CD14-positive monocyte (primary cell): ENCODE measurements around the gene KAZALD1. TPM values are rescaled to one million over a fixed set of nuclear protein-coding genes. Genes with fewer than 3 reads are reported as not detected.

Experiments used
- DNase-seq, 3 donors: peaks; one replicate each; pipeline ENCODE4 v3.0.0-alpha.2; 2011 to 2022
- H2AFZ ChIP-seq: 2 replicates; pipeline ENCODE4 v1.6.0; 2012; ENCODE audit warnings: mild to moderate bottlenecking, low read depth, low read length, inconsistent platforms; ENCODE audit not compliant: insufficient read depth, poor library complexity, severe bottlenecking
- H3K27ac ChIP-seq, 2 donors: 1 replicate in 1 of 2; 2 replicates in 1 of 2; pipeline ENCODE4 v1.5.1; 2012 to 2013; ENCODE audit warnings: low read length in 2 of 2, control low read depth in 1 of 2, inconsistent platforms in 1 of 2, low read depth in 1 of 2, mild to moderate bottlenecking in 1 of 2
- H3K27me3 ChIP-seq, 2 donors: one replicate each; pipeline versions ENCODE4 v1.6.0 to v1.6.1; 2011 to 2013; ENCODE audit warnings: low read length in 2 of 2; ENCODE audit not compliant: control insufficient read depth in 2 of 2, insufficient read depth in 2 of 2
- H3K36me3 ChIP-seq, 2 donors: replicated peaks in 1 of 2; 1 replicate in 1 of 2; 2 replicates in 1 of 2; pipeline versions ENCODE4 v1.5.1 to v1.6.1; 2012 to 2013; ENCODE audit warnings: low read length in 2 of 2, control low read depth in 1 of 2, inconsistent platforms in 1 of 2, mild to moderate bottlenecking in 1 of 2; ENCODE audit not compliant: insufficient read depth in 2 of 2, control insufficient read depth in 1 of 2
- H3K4me1 ChIP-seq, 2 donors: 1 replicate in 1 of 2; 2 replicates in 1 of 2; pipeline versions ENCODE4 v1.5.1 to v1.6.1; 2012 to 2013; ENCODE audit warnings: low read length in 2 of 2, control low read depth in 1 of 2, inconsistent platforms in 1 of 2, mild to moderate bottlenecking in 1 of 2, moderate library complexity in 1 of 2; ENCODE audit not compliant: insufficient read depth in 2 of 2, control insufficient read depth in 1 of 2
- H3K4me2 ChIP-seq: replicated peaks from 2 replicates; pipeline ENCODE3; 2012; ENCODE audit warnings: low read length, moderate library complexity, mild to moderate bottlenecking; ENCODE audit not compliant: poor library complexity, severe bottlenecking; ENCODE audit errors: extremely low read depth
- H3K4me3 ChIP-seq, 3 experiments: fragments of 200-600 bp in 1 of 3; sonication (generic) in 1 of 3; replicated peaks in 1 of 3; 1 replicate in 2 of 3; 2 replicates in 1 of 3; pipeline ENCODE4 v1.5.1; 2011 to 2013; ENCODE audit warnings: low read length in 3 of 3, mild to moderate bottlenecking in 3 of 3, control low read depth in 2 of 3, low read depth in 2 of 3, inconsistent platforms in 1 of 3, moderate library complexity in 1 of 3
- H3K79me2 ChIP-seq: 2 replicates; pipeline ENCODE4 v1.6.0; 2012; ENCODE audit warnings: mild to moderate bottlenecking, control low read depth, inconsistent platforms, low read length, moderate library complexity; ENCODE audit not compliant: insufficient read depth
- H3K9ac ChIP-seq: 2 replicates; pipeline ENCODE4 v1.6.0; 2017; ENCODE audit warnings: low read length, mild to moderate bottlenecking; ENCODE audit not compliant: insufficient read depth, poor library complexity, severe bottlenecking
- H3K9me3 ChIP-seq, 2 donors: replicated peaks in 1 of 2; 1 replicate in 1 of 2; 2 replicates in 1 of 2; pipeline versions ENCODE4 v1.5.1 to v1.6.1; 2012 to 2013; ENCODE audit warnings: low read length in 2 of 2, control low read depth in 1 of 2; ENCODE audit not compliant: control insufficient read depth in 1 of 2, insufficient read depth in 1 of 2
- H4K20me1 ChIP-seq: 2 replicates; pipeline ENCODE4 v1.6.0; 2012; ENCODE audit warnings: mild to moderate bottlenecking, low read length, control low read depth, moderate library complexity; ENCODE audit not compliant: insufficient read depth
- H3K27ac Mint-ChIP-seq, 7 donors: one replicate each; pipeline ENCODE4 v1.8.0; 2020; ENCODE audit warnings: mild to moderate bottlenecking in 7 of 7, mixed read lengths in 7 of 7, moderate library complexity in 6 of 7, inconsistent platforms in 2 of 7
- H3K27me3 Mint-ChIP-seq, 3 donors: one replicate each; pipeline ENCODE4 v1.8.0; 2021 to 2022; ENCODE audit warnings: low read depth in 3 of 3, mild to moderate bottlenecking in 3 of 3, mixed read lengths in 3 of 3, moderate library complexity in 3 of 3, inconsistent platforms in 1 of 3
- H3K36me3 Mint-ChIP-seq, 2 donors: one replicate each; pipeline ENCODE4 v1.8.0; 2020; ENCODE audit warnings: mixed read lengths in 2 of 2, inconsistent platforms in 1 of 2, mild to moderate bottlenecking in 1 of 2
- H3K4me1 Mint-ChIP-seq: one replicate; pipeline ENCODE4 v1.8.0; 2020; ENCODE audit warnings: mild to moderate bottlenecking, mixed read lengths
- H3K4me3 Mint-ChIP-seq, 2 donors: one replicate each; pipeline ENCODE4 v1.8.0; 2020; ENCODE audit warnings: mild to moderate bottlenecking in 2 of 2, mixed read lengths in 2 of 2, moderate library complexity in 1 of 2
- H3K9me3 Mint-ChIP-seq, 7 donors: one replicate each; pipeline ENCODE4 v1.8.0; 2020 to 2022; ENCODE audit warnings: mixed read lengths in 7 of 7, mild to moderate bottlenecking in 6 of 7, moderate library complexity in 6 of 7, inconsistent platforms in 2 of 7
- WGBS: methylation state at CpG from one replicate; pipeline ENCODE4 v1.1.5; 2013; ENCODE audit warnings: missing lambda C conversion rate; ENCODE audit not compliant: insufficient coverage; 5-methylcytosine and 5-hydroxymethylcytosine counted together
- intact Hi-C, 2 donors: fragments of 100-400 bp; cut with micrococcal nuclease; formaldehyde crosslinking; loops; one replicate each; pipeline versions ENCODE4 v1.15.0 to v1.15.1; 2023
- polyA plus RNA-seq, 3 donors: library from polyadenylated mRNA; depleted of rRNA in 1 of 3; unstranded in 2 of 3; stranded (reverse) in 1 of 3; fragments of 300-500 nt in 2 of 3; fragments of >200 nt in 1 of 3; fragmentation: Illumina TruSeq in 2 of 3; gene quantifications; 1 replicate in 2 of 3; 2 replicates in 1 of 3; pipeline ENCODE4 v1.2.3, GENCODE V29; 2012 to 2021
- TF ChIP-seq, protein P1 (sequence below): fragments of 200-600 bp; IDR thresholded peaks from one replicate; pipeline ENCODE4 v1.8.0; 2022; ENCODE audit warnings: antibody characterized with exemption, mild to moderate bottlenecking

KAZALD1 gene
- polyA plus RNA-seq, 3 donors, result 0.15 to 6.6 (median 0.53) TPM

DNA sequence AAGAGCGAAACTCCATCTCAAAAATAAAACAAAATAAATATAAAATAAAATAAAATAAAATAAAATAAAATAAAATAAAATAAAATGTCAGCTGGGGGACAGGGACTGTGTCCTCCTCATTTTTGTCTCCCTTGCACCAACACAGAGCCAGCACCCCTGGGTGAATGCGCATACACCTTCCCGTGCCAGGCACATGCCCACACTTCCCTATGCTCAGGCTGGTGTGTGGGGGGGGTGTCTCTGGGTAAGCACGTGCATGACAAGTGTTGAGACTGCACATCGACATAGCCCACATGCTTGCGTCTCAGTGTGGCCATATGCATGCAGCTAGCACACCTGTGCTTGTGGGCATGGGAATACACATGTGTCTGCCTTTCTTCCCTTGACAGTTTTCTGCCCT, 44.6 kb downstream of the KAZALD1 start:
- peaks cover 2 to 33% of the 10 kb centered on the region in 2 donors for H3K27me3 ChIP-seq
- no peaks in the 10 kb centered on the region for H3K4me1 ChIP-seq
- no peaks in the 10 kb centered on the region for H3K4me1 Mint-ChIP-seq
- no peaks in the 10 kb centered on the region for H3K9me3 ChIP-seq
- H3K4me3 ChIP-seq, result no peak overlapping the region
- no peak overlapping the region for H3K27ac ChIP-seq
- no peak overlapping the region for H3K4me3 Mint-ChIP-seq
- no peak overlapping the region for H3K4me2 ChIP-seq
- DNase-seq, result no peak
- H3K9ac ChIP-seq, result no peak overlapping the region
- H4K20me1 ChIP-seq, result no peaks in the 10 kb centered on the region
- intact Hi-C loops, result no loop called here
- H3K36me3 ChIP-seq, result no peaks in the 10 kb centered on the region
- no peak overlapping the region for H2AFZ ChIP-seq
- no peak overlapping the region for H3K27ac Mint-ChIP-seq
- no peaks in the 10 kb centered on the region for H3K9me3 Mint-ChIP-seq
- peaks cover 31 to 64% (median 36%) of the 10 kb centered on the region in 3 donors for H3K27me3 Mint-ChIP-seq
- 78% methylated on average over 3 of the region's 6 CpGs for WGBS
- TF ChIP-seq, protein P1, sequence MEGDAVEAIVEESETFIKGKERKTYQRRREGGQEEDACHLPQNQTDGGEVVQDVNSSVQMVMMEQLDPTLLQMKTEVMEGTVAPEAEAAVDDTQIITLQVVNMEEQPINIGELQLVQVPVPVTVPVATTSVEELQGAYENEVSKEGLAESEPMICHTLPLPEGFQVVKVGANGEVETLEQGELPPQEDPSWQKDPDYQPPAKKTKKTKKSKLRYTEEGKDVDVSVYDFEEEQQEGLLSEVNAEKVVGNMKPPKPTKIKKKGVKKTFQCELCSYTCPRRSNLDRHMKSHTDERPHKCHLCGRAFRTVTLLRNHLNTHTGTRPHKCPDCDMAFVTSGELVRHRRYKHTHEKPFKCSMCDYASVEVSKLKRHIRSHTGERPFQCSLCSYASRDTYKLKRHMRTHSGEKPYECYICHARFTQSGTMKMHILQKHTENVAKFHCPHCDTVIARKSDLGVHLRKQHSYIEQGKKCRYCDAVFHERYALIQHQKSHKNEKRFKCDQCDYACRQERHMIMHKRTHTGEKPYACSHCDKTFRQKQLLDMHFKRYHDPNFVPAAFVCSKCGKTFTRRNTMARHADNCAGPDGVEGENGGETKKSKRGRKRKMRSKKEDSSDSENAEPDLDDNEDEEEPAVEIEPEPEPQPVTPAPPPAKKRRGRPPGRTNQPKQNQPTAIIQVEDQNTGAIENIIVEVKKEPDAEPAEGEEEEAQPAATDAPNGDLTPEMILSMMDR, result no peak
- H3K36me3 Mint-ChIP-seq, result no peaks in the 10 kb centered on the region
- H3K79me2 ChIP-seq, result no peaks in the 10 kb centered on the region

DNA sequence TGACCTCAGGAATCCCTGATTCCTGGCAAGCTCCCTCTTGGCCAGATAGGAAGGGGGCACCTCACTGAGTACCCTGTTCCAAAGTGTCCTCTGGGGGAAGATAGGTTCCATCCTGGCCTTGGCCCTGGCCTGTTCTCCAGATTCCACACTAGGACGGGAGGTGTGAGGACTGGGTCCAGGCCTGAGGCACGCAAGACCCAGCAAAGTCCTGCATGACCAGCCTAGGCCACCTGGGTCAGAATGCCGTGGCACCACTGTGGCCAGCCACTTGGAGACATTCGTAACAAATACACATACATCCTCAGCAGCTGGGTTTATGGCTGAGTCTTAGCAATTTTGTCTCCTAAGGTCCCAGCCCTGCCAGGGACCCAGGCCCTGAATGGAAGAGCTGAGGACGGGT, 46.0 kb downstream of the KAZALD1 start:
- Histone ChIP-seq H3K36me3 (no peaks in the 10 kb centered on the region), H3K4me3 (no peak overlapping the region), H3K9me3 (no peaks in the 10 kb centered on the region), H3K4me1 (no peaks in the 10 kb centered on the region), H3K9ac (no peak overlapping the region), H2AFZ (no peak overlapping the region), H3K27me3 (peaks cover 2 to 26% of the 10 kb centered on the region in 2 donors), H3K4me2 (no peak overlapping the region), H4K20me1 (no peaks in the 10 kb centered on the region), H3K27ac (no peak overlapping the region), H3K79me2 (no peaks in the 10 kb centered on the region)
- Mint-ChIP-seq H3K27me3 (peaks cover 31 to 66% (median 34%) of the 10 kb centered on the region in 3 donors), H3K36me3 (no peaks in the 10 kb centered on the region), H3K27ac (no peak overlapping the region), H3K4me1 (no peaks in the 10 kb centered on the region), H3K4me3 (no peak overlapping the region), H3K9me3 (no peaks in the 10 kb centered on the region)
- DNase-seq, result no peak
- TF ChIP-seq, protein P1, result no peak
- WGBS, result 98% methylated on average over 4 of the region's 5 CpGs
- intact Hi-C loops, result no loop called here
